Uterus (tissue), 4 donors: ENCODE data around the gene P4HA2. TPM values are rescaled to one million over a fixed set of nuclear protein-coding genes. Genes with fewer than 3 reads are reported as not detected.

Experiments used
- DNase-seq, 2 donors: peaks; one replicate each; pipeline ENCODE4 v3.0.0-alpha.2; 2019 to 2020
- H3K27ac ChIP-seq, 2 donors: fragments of 200-600 bp; sonication (generic); 1 replicate in 1 of 2; 2 replicates in 1 of 2; pipeline ENCODE4 v1.5.1; 2016 to 2018
- H3K27me3 ChIP-seq, 2 donors: fragments of 200-600 bp; sonication (generic); one replicate each; pipeline ENCODE4 v1.5.1; 2018 to 2019; ENCODE audit warnings: control low read depth in 1 of 2
- H3K36me3 ChIP-seq, 2 donors: fragments of 200-600 bp; sonication (generic); one replicate each; pipeline ENCODE4 v1.5.1; 2019; ENCODE audit warnings: control low read depth in 1 of 2
- H3K4me1 ChIP-seq, 2 donors: fragments of 200-600 bp; sonication (generic); one replicate each; pipeline ENCODE4 v1.5.1; 2018 to 2019; ENCODE audit warnings: control low read depth in 1 of 2
- H3K4me3 ChIP-seq, 2 donors: fragments of 200-600 bp; sonication (generic); 1 replicate in 1 of 2; 2 replicates in 1 of 2; pipeline ENCODE4 v1.5.1; 2018 to 2019; ENCODE audit warnings: mild to moderate bottlenecking in 1 of 2
- H3K9me3 ChIP-seq, 2 donors: fragments of 200-600 bp; sonication (generic); one replicate each; pipeline ENCODE4 v1.5.1; 2019; ENCODE audit warnings: control low read depth in 1 of 2
- CTCF ChIP-seq, 4 experiments: fragments of 200-600 bp in 2 of 4; fragments of 450-650 bp in 2 of 4; sonication (generic) in 2 of 4; IDR thresholded peaks; one replicate each; pipeline ENCODE4 v1.5.1; 2016 to 2019; ENCODE audit warnings: antibody characterized with exemption in 4 of 4, mild to moderate bottlenecking in 2 of 4, moderate library complexity in 1 of 4
- POLR2A ChIP-seq, 2 donors: fragments of 450-650 bp; IDR thresholded peaks; one replicate each; pipeline ENCODE4 v1.6.1; 2016; ENCODE audit warnings: antibody characterized with exemption in 2 of 2, mild to moderate bottlenecking in 1 of 2, moderate library complexity in 1 of 2
- intact Hi-C: fragments of 100-400 bp; cut with DNase I; formaldehyde crosslinking; loops from one replicate; pipeline ENCODE4 v1.15.1; 2023; ENCODE audit warnings: low total_unique reads
- total RNA-seq, 4 donors: library from RNA; depleted of rRNA in 3 of 4; stranded (reverse); fragments of >200 nt in 3 of 4; gene quantifications; one replicate each; pipeline versions ENCODE4 v1.1.0 to v1.2.4, GENCODE V29; 2014 to 2023
- donor health status: DM: yes; HTN: yes; CAD: no.

P4HA2 gene
- total RNA-seq, 4 donors from 2014 or later, result 19.4 to 112 (median 85.2) TPM

- H3K4me1 ChIP-seq, result peaks cover 29 to 44% of the 10 kb centered on the region in 2 donors
- no peaks in the 10 kb centered on the region for H3K36me3 ChIP-seq
- no peaks in the 10 kb centered on the region for H3K9me3 ChIP-seq
- peak in 1 of 2 donors; percentile 49 for DNase-seq
- H3K27me3 ChIP-seq, result no peaks in the 10 kb centered on the region
- TF ChIP-seq POLR2A (IDR thresholded peaks at IDR 0.05), result no peak
- no peak for TF ChIP-seq CTCF (IDR thresholded peaks at IDR 0.05)
- peak overlapping the region; percentile 96 to 99 for H3K27ac ChIP-seq
- peak overlapping the region; percentile 80 for H3K4me3 ChIP-seq
- intact Hi-C loops, result no loop called here
These were observed 32.4 kb upstream of the P4HA2 start for GRCh38 chr5:132260051-132260450.

- H3K4me3 ChIP-seq, result peak overlapping the region; percentile 80
- H3K27ac ChIP-seq, result peak overlapping the region; percentile 96 to 99
- intact Hi-C loops, result no loop called here
- H3K27me3 ChIP-seq, result no peaks in the 10 kb centered on the region
- peak; percentile 76 to 79 for DNase-seq
- H3K36me3 ChIP-seq, result no peaks in the 10 kb centered on the region
- H3K4me1 ChIP-seq, result peaks cover 26 to 36% of the 10 kb centered on the region in 2 donors
- no peaks in the 10 kb centered on the region for H3K9me3 ChIP-seq
- peak; percentile 30 to 62 for TF ChIP-seq POLR2A (IDR thresholded peaks at IDR 0.05)
- no peak for TF ChIP-seq CTCF (IDR thresholded peaks at IDR 0.05)
These were observed 31.6 kb upstream of the P4HA2 start for GRCh38 chr5:132259069-132259851.

- intact Hi-C loops, result no loop called here
- Histone ChIP-seq H3K9me3 (no peaks in the 10 kb centered on the region), H3K4me3 (peak overlapping the region; percentile 80), H3K27me3 (no peaks in the 10 kb centered on the region), H3K36me3 (no peaks in the 10 kb centered on the region), H3K4me1 (peaks cover 22 to 27% of the 10 kb centered on the region in 2 donors), H3K27ac (peak overlapping the region; percentile 96 to 99)
- TF ChIP-seq CTCF (IDR thresholded peaks at IDR 0.05) (no peak), POLR2A (IDR thresholded peaks at IDR 0.05) (peak in 1 of 2 donors; percentile 30)
- peak; percentile 53 to 68 for DNase-seq
These were observed 30.7 kb upstream of the P4HA2 start for GRCh38 chr5:132258102-132259068.

GRCh38 chr5:132257131-132258101, 29.8 kb upstream of the P4HA2 start, which contains the start of gene PDLIM4:
Gene PDLIM4 (plus strand): TSS chr5:132257696. CDS start chr5:132257735, 39 bp downstream.
- H3K4me3 ChIP-seq, result peak within 1 kb of the TSS; percentile 80
- no peaks in the 10 kb centered on the region for H3K9me3 ChIP-seq
- peak; percentile 78 for DNase-seq
- no peaks in the 10 kb centered on the region for H3K36me3 ChIP-seq
- intact Hi-C loops, result no loop called here
- H3K27me3 ChIP-seq, result no peaks in the 10 kb centered on the region
- H3K4me1 ChIP-seq, result peaks cover 17 to 18% of the 10 kb centered on the region in 2 donors
- TF ChIP-seq POLR2A (IDR thresholded peaks at IDR 0.05), result peak; percentile 54 to 81
- no peak for TF ChIP-seq CTCF (IDR thresholded peaks at IDR 0.05)
- peak within 1 kb of the TSS; percentile 96 to 99 for H3K27ac ChIP-seq
